Natural killer cell treated with Interleukin-12 subunit alpha and Interleukin-12 subunit beta and Interleukin-15 and Interleukin-18, amount 100 ng/mL, for 72 hours (primary cell): Measurements from ENCODE around the gene RAET1G. TPM values are rescaled to one million over a fixed set of nuclear protein-coding genes. Genes with fewer than 3 reads are reported as not detected.
"Not testable (repeated sequence)": the region's sequence is repeated elsewhere in the genome, so short reads cannot be mapped to it uniquely, and the experiment has no call there.

Experiments
- ATAC-seq, 2 donors: fragments of 150-1000 bp; cut with Tn5 transposase in 1 of 2; sonication (Bioruptor Pico), chemical (Tn5 transposase) in 1 of 2; 2 replicates each; pipeline ENCODE4 v1.10.0; 2021
- DNase-seq: peaks from one replicate; pipeline ENCODE4 v3.0.0; 2022; ENCODE audit warnings: low spot score
- H3K27ac Mint-ChIP-seq, 2 donors: 1 replicate in 1 of 2; 2 replicates in 1 of 2; pipeline ENCODE4 v1.8.0; 2022; ENCODE audit warnings: mixed read lengths in 2 of 2, mild to moderate bottlenecking in 1 of 2, moderate library complexity in 1 of 2
- H3K27me3 Mint-ChIP-seq, 2 donors: 1 replicate in 1 of 2; 2 replicates in 1 of 2; pipeline ENCODE4 v1.8.0; 2022; ENCODE audit warnings: mixed read lengths in 2 of 2
- H3K36me3 Mint-ChIP-seq: one replicate; pipeline ENCODE4 v1.8.0; 2022; ENCODE audit warnings: mixed read lengths
- H3K4me1 Mint-ChIP-seq, 2 donors: 1 replicate in 1 of 2; 2 replicates in 1 of 2; pipeline ENCODE4 v1.8.0; 2022; ENCODE audit warnings: low read depth in 2 of 2, mixed read lengths in 2 of 2, mild to moderate bottlenecking in 1 of 2
- H3K4me3 Mint-ChIP-seq: one replicate; pipeline ENCODE4 v1.8.0; 2022; ENCODE audit warnings: mixed read lengths
- H3K9me3 Mint-ChIP-seq: 2 replicates; pipeline ENCODE4 v1.8.0; 2022; ENCODE audit warnings: mixed read lengths
- total RNA-seq, 2 donors: library from RNA; stranded (reverse); gene quantifications; one replicate each; pipeline ENCODE4 v1.2.3, GENCODE V29; 2022

The RAET1G gene
- total RNA-seq, 2 donors from 2014 or later = 0.43 TPM; not detected in 1

DNA sequence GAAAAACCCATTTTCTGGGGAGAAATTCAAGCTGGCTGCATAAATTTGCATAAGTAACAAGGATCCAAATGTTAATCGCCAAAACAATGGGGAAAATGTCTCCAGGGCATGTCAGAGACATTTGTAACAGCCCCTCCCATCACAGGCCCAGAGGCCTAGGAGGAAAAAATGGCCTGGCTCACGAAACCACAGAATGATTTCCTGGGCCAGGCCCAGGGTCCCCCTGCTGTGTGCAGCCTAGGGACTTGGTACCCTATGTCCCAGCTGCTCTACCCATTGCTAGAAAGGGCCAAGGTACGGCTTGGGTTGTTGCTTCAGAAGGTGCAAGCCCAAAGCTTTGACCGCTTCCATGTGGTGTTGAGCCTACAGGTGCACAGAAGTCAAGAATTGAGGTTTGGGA, 14.4 kb downstream of the RAET1G start:
- not testable (repeated sequence) for DNase-seq, H3K9me3 Mint-ChIP-seq, H3K4me3 Mint-ChIP-seq, ATAC-seq, H3K27ac Mint-ChIP-seq, H3K36me3 Mint-ChIP-seq, H3K4me1 Mint-ChIP-seq
- peaks cover 13% of the 10 kb centered on the region in 2 donors for H3K27me3 Mint-ChIP-seq

DNA sequence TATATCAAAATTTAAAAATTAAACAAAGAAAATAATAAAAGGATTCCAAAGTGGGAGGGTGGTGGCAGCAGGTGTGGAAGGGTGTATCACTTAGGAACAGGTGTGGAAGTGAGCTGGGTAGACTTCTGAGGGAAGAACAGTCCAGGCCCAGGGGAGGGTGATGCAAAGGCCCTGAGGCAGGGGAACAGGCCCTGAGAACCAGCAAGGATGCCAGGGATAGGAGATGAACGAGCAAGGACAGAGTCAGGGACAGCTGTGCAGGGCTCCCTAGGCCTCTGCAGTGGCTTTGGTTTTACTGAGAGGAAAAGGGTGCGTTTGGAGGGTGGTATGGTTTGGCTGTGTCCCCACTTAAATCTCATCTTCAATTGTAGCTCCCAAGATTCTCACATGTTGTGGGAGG, 15.6 kb downstream of the RAET1G start:
- no peak for DNase-seq
- no peaks in the 10 kb centered on the region for H3K4me1 Mint-ChIP-seq
- ATAC-seq = no peak
- peaks cover 7% of the 10 kb centered on the region for H3K36me3 Mint-ChIP-seq
- H3K27ac Mint-ChIP-seq = no peak overlapping the region
- H3K27me3 Mint-ChIP-seq = peaks cover 6 to 7% of the 10 kb centered on the region in 2 donors
- H3K4me3 Mint-ChIP-seq = no peak overlapping the region
- peaks cover 4% of the 10 kb centered on the region for H3K9me3 Mint-ChIP-seq

DNA sequence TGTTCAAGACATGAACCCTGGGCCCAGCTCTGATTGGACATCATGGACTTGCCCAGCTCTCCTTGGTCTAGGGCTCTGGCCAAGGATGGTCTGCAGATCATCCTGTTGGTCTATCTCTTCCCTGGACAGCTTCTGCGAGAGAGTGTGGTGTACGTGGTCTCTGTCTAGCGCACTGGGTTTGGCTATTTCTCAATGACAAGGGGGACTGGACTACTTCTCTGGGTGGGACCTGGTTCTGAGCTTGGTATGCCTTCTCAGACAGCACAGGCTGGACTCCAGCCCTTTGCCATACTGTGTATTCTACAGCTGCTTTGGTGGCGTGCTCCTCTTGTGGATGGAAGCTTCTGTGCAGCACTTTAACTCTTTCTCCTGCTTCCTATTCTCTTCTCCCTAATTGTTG, 16.5 kb downstream of the RAET1G start:
- H3K4me1 Mint-ChIP-seq = no peaks in the 10 kb centered on the region
- DNase-seq (no peak), ATAC-seq (no peak)
- H3K9me3 Mint-ChIP-seq = peaks cover 4% of the 10 kb centered on the region
- no peak overlapping the region for H3K4me3 Mint-ChIP-seq
- no peak overlapping the region for H3K27ac Mint-ChIP-seq
- H3K27me3 Mint-ChIP-seq = peaks cover 5 to 7% of the 10 kb centered on the region in 2 donors
- H3K36me3 Mint-ChIP-seq = peaks cover 7% of the 10 kb centered on the region

DNA sequence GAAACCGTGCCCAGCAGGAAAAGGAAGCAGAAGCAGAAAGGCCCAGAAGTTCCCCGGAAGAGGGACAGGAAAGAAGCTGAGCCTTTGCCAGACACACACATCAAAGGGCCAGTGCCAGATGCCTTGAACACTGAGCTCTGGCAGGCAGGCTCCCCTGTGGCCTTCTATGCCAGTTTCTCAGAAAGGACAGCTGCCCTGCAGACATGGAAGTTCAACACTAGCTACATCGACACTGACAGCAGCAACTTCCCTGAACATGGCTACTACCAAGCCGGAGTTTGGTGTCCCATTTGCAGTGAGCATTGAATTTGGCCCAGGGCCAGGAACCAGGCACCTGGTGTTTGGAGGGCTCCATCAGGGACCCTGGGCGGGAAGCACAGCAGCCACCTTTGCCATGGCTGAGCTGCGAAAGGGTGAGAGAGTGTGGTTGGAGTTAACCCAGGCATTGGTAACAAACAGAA, 17.0 kb downstream of the RAET1G start:
- Mint-ChIP-seq H3K4me1 (no peaks in the 10 kb centered on the region), H3K4me3 (no peak overlapping the region), H3K36me3 (peaks cover 7% of the 10 kb centered on the region), H3K27me3 (peaks cover under 1 to 5% of the 10 kb centered on the region in 2 donors), H3K9me3 (peaks cover 4% of the 10 kb centered on the region), H3K27ac (no peak overlapping the region)
- ATAC-seq = peak in 1 of 2 donors; percentile 21
- no peak for DNase-seq

DNA sequence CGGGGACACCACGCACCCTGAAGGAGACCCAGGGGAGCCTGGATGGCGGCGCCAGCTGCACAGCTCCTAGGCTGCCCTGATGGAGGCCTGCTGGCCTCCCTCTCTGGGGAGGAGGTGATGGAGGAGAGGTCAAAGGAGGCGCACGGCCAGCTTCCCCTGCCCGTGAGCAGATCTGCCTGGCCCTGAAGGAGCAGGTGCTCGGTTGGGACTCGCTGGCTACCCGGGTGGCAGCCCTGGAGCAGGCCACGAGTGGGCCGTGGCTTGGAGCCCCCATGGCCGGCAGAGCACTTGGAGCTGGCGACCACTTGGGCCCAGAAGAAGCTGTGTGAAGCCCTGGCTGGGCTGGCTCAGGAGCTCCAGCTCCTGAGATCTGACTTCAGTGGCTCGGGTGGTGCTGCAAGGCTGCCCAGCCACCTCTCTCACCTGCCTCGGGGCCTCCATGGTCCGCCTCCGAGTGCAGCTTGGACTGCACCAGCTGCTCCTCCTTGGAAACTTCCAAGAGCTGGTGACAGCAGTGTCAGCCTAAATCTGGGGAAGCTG, 17.5 kb downstream of the RAET1G start:
- H3K36me3 Mint-ChIP-seq = peaks cover 7% of the 10 kb centered on the region
- ATAC-seq (peak in 1 of 2 donors; percentile 39), DNase-seq (no peak)
- H3K4me1 Mint-ChIP-seq = no peaks in the 10 kb centered on the region
- peaks cover 4% of the 10 kb centered on the region for H3K9me3 Mint-ChIP-seq
- peaks cover 0 to 5% of the 10 kb centered on the region in 2 donors for H3K27me3 Mint-ChIP-seq
- H3K4me3 Mint-ChIP-seq = no peak overlapping the region
- no peak overlapping the region for H3K27ac Mint-ChIP-seq

DNA sequence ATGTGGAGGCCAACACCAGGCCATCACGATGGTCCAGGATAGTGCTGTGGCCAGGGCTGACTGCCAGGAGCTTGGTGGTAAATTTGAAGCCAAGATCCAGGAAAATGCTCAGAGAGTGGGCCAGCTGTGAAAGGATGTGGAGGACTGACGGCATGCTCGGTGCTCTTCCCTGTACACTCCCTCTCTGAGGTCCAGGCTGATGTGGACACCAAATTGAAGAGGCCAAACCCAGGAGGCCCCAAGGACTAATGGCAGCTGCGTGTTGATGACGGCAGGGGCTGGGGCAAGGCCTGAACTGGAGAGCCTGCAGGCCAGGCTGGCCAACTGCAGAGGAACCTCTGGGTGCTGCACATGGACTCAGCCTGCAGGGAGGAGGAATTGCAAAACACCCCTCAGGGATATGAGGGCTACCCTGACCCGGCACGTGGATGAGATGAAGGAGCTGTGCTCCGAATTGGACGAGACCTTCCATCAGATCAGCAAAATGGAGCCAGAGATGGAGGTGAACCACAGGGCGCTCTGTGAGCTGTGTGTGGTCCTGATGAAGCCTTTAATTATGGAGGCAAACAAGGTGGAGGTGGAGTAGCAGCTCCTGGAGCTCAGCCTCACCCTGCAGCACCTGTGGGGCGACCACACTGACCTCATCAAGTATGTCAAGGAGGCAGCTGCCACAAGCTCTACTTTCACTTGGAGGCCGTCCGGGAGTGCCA, 18.1 kb downstream of the RAET1G start:
- H3K36me3 Mint-ChIP-seq = peaks cover 7% of the 10 kb centered on the region
- H3K4me1 Mint-ChIP-seq = no peaks in the 10 kb centered on the region
- no peak overlapping the region for H3K4me3 Mint-ChIP-seq
- H3K27ac Mint-ChIP-seq = no peak overlapping the region
- ATAC-seq (peak in 1 of 2 donors; percentile 22), DNase-seq (no peak)
- peaks cover 0 to 5% of the 10 kb centered on the region in 2 donors for H3K27me3 Mint-ChIP-seq
- H3K9me3 Mint-ChIP-seq = peaks cover 4% of the 10 kb centered on the region

DNA sequence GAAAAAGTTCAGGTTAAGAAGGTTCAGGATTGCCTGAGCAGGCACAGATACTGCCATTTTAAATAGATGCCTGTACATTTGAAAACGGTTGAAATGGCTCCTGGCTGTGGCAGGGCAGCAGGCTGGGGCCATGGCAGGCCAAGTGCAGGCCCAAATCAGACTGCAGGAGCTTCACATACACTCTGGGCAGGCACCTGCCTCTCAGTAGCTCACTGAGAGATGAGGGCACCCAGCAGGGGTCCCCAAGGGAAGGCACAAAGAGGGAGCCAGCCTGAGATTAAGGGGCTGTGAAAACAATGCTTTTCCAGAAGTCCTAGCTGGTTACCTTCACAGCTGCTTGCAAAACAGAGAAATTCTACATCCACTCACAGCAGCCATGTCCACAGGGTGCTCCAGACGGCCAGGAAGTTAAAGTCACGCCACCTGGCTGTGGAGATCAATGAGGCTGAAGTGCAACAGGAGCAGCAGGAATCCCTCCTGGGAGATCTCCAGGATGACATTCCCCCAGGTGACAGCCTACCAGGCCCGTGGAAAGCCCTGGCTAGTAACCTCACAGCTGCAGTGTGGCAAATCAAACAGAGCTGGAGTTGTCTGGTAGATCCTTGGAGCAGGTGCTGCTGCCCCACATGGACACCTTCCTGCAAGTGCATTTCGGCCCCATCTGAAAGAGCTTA, 18.8 kb downstream of the RAET1G start:
- H3K27me3 Mint-ChIP-seq = peaks cover 5% of the 10 kb centered on the region in 2 donors
- H3K9me3 Mint-ChIP-seq = peaks cover 4% of the 10 kb centered on the region
- peaks cover 7% of the 10 kb centered on the region for H3K36me3 Mint-ChIP-seq
- DNase-seq = no peak
- H3K4me1 Mint-ChIP-seq = no peaks in the 10 kb centered on the region
- no peak overlapping the region for H3K4me3 Mint-ChIP-seq
- no peak overlapping the region for H3K27ac Mint-ChIP-seq
- no peak for ATAC-seq

DNA sequence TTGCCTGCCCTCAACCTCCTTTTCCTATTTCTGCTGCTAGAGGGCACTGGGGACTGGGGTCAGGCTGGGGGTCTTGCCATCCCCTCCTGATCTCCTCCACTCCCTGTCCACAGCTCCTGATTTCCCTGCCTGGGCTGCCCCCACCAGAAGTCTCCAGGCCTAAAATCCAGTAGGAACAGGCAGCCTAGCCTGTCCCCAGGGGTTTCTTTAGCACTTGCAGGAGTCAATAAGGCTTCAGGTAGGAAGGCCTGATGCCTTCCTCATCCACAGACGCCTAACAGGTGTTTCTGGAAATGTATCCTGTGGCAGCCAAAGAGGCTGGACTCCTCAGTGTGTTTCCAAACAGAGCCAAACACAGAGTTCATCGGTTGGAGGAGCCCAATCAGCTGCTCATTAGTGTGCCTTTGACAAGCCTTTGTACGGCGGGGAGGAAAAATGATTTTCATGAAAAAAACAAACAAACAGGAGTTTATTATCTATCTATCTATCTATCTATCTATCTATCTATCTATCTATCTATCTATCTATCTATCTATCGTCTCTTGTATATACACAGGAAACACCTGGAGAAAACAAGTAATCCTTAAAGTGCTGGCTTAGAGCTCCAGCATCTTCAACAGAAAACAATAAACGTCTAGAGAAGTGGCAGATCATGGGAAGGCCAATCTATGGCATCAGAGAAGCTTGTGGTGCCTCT, 21.3 kb downstream of the RAET1G start:
- Mint-ChIP-seq H3K9me3 (no peaks in the 10 kb centered on the region), H3K4me3 (no peak overlapping the region), H3K27me3 (peaks cover 2 to 6% of the 10 kb centered on the region in 2 donors), H3K4me1 (peaks cover 0 to 2% of the 10 kb centered on the region in 2 donors), H3K36me3 (no peaks in the 10 kb centered on the region), H3K27ac (no peak overlapping the region)
- ATAC-seq (no peak), DNase-seq (no peak)

DNA sequence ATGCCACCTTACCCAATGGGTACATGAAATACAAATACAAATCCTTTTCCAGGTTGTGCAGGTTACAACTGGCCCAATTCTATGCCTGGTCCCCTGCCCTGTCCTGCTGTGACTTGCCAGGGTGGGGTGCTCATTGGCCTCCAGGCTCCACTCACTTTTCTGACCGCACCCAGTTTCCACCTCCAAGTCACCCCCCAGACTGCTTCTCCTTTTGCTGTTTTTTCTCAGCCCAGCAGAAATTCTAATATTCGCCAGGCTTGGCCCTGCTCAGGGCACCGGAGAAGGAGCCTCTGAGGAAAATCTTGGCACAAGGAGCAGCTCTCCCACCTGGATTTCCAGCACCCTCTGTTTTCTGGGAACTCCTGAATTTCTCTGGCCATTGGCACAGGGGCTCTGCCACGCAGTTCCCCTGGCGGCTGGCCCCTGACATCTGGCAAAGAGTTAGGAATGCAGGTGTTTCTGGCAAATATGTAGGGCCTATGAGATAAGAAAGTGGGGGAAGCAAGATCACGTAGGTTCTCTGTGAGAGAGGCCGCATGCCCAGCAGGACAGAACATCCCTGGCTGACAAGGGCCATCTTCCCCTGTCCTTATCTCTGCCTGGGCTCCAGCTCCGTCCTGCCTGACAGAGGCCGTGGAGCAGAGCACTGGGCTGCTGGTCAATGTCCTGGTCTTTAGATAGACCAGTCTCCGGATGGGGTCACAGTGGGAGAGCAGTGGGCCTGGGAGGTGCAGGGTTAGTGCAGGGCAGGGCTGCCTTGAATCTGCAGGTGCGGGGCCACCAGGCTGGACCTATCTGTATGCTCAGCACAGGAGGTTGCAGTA, 22.1 kb downstream of the RAET1G start:
- peaks cover 2 to 6% of the 10 kb centered on the region in 2 donors for H3K27me3 Mint-ChIP-seq
- H3K4me1 Mint-ChIP-seq = peaks cover 0 to 5% of the 10 kb centered on the region in 2 donors
- ATAC-seq = no peak
- no peaks in the 10 kb centered on the region for H3K36me3 Mint-ChIP-seq
- H3K9me3 Mint-ChIP-seq = no peaks in the 10 kb centered on the region
- H3K27ac Mint-ChIP-seq = no peak overlapping the region
- no peak overlapping the region for H3K4me3 Mint-ChIP-seq
- DNase-seq = no peak

DNA sequence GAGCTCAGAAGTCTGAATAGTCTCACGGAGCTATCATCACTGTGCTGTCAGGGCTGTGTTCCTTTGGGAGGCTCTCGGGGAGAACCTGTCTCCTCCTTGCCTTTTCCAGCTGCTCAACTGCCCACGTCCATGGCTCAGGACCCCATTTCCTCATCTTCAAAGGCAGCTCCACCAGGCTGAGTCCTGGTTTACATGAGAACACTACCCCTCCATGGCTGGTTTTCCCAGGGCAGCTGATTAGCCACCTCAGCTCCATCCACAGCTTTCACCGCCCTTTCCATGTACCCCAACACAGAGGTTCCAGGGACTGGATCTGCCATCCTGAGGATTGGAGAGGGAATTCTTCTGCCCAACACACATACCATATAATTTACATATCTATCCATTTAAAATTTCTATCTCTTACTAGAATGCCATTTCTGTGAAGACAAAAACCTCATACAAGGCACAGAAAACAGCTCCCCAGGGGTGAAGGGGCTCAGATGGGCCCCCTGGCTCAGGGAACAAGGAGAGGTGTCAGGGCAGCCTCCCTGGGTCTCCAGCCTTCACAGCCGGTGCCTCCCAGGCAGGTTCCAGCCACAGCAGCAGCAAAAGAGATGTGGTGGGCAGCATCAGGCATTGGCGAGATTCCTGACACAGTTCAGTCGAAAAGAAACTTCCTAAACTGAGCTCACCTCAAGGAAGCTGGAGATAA, 22.8 kb downstream of the RAET1G start:
- DNase-seq = no peak

DNA sequence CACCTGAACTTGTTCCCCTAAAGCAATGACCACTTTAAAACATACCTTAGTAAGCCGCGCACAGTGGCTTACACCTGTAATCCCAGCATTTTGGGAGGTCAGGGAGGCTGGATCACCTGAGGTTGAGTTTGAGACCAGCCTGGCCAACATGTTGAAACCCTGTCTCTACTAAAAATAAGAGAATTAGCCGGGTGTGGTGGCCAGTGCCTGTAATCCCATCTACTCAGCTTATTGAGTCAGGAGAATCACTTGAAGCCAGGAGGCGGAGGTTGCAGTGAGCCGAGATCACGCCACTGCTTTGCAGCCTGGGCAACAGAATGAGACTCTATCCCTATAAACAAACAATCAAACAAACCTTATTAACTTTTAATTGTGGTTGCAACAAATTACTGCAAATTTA, 23.4 kb downstream of the RAET1G start:
- H3K27ac Mint-ChIP-seq = no peak overlapping the region
- H3K36me3 Mint-ChIP-seq = no peaks in the 10 kb centered on the region
- no peak for DNase-seq
- no peaks in the 10 kb centered on the region for H3K9me3 Mint-ChIP-seq
- no peak for ATAC-seq
- H3K4me1 Mint-ChIP-seq = peaks cover 0 to 5% of the 10 kb centered on the region in 2 donors
- no peak overlapping the region for H3K4me3 Mint-ChIP-seq
- H3K27me3 Mint-ChIP-seq = peaks cover 4 to 9% of the 10 kb centered on the region in 2 donors

More for the DNA sequence above, 22.8 kb downstream of the RAET1G start:
- peaks cover 0 to 5% of the 10 kb centered on the region in 2 donors for H3K4me1 Mint-ChIP-seq
- H3K27ac Mint-ChIP-seq = no peak overlapping the region
- no peak overlapping the region for H3K4me3 Mint-ChIP-seq
- no peaks in the 10 kb centered on the region for H3K36me3 Mint-ChIP-seq
- peaks cover 2 to 6% of the 10 kb centered on the region in 2 donors for H3K27me3 Mint-ChIP-seq
- ATAC-seq = no peak
- H3K9me3 Mint-ChIP-seq = no peaks in the 10 kb centered on the region

DNA sequence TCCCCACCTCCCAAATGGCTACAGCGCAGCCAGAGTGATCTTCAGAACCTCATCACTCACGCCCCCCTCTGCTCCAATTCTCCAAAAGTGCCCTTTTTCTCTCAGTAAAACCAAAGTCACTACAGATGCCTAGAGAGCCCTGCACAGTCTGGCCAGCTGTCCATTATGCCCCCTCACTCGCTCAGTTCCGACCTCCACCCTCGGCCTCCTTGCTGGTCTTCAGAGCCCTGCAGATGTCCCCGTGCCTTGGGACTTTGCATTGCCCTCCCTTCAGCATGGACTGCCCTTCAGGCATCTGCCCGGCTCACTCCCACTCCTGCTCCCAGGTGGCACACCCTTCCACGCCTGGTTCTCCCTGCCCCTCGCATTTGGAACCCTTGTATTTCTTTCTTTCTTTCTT, 24.0 kb downstream of the RAET1G start:
- no peak overlapping the region for H3K4me3 Mint-ChIP-seq
- no peaks in the 10 kb centered on the region for H3K36me3 Mint-ChIP-seq
- peaks cover 6 to 13% of the 10 kb centered on the region in 2 donors for H3K27me3 Mint-ChIP-seq
- peaks cover 0 to 5% of the 10 kb centered on the region in 2 donors for H3K4me1 Mint-ChIP-seq
- ATAC-seq (no peak), DNase-seq (no peak)
- no peak overlapping the region for H3K27ac Mint-ChIP-seq
- no peaks in the 10 kb centered on the region for H3K9me3 Mint-ChIP-seq
